DMS79 treated with DMSO at 0.1 percent for 48 hours (cell line): ENCODE data around the gene SRSF8.
"Not testable (repeated sequence)": the region's sequence is repeated elsewhere in the genome, so short reads cannot be mapped to it uniquely, and the experiment has no call there.

Experiments used
- DNase-seq: peaks from one replicate; lab custom pipeline; 2025; lab: John Stamatoyannopoulos, UW

The SRSF8 gene

GRCh38 chr11:95095858-95096587 is 29.3 kb downstream of the SRSF8 start:
- peak; percentile 61 for DNase-seq

GRCh38 chr11:95097209-95097608 is 30.5 kb downstream of the SRSF8 start:
- DNase-seq = no peak

- DNase-seq = no peak
Measured at GRCh38 chr11:95098826-95099225, 32.1 kb downstream of the SRSF8 start.

- no peak for DNase-seq
Measured at GRCh38 chr11:95100191-95100648, 33.5 kb downstream of the SRSF8 start.

GRCh38 chr11:95100856-95101507 is 34.3 kb downstream of the SRSF8 start:
- peak; percentile 28 for DNase-seq

- DNase-seq = no peak
Measured at GRCh38 chr11:95101935-95102334, 35.2 kb downstream of the SRSF8 start.

- DNase-seq = no peak
Measured at GRCh38 chr11:95102733-95103132, 36.0 kb downstream of the SRSF8 start.

- DNase-seq = no peak
Measured at GRCh38 chr11:95103701-95104100, 37.0 kb downstream of the SRSF8 start.

- DNase-seq = no peak
Measured at GRCh38 chr11:95104121-95104830, 37.6 kb downstream of the SRSF8 start.

- no peak for DNase-seq
Measured at GRCh38 chr11:95104856-95105255, 38.1 kb downstream of the SRSF8 start.

- no peak for DNase-seq
Measured at GRCh38 chr11:95108159-95108611, 41.5 kb downstream of the SRSF8 start.

GRCh38 chr11:95108671-95109551 is 42.2 kb downstream of the SRSF8 start:
- DNase-seq = no peak

GRCh38 chr11:95111471-95111870 is 44.8 kb downstream of the SRSF8 start:
- DNase-seq = not testable (repeated sequence)

- DNase-seq = no peak
Measured at GRCh38 chr11:95111923-95112540, 45.3 kb downstream of the SRSF8 start.

- no peak for DNase-seq
Measured at GRCh38 chr11:95115597-95115996, 48.9 kb downstream of the SRSF8 start.

- DNase-seq = no peak
Measured at GRCh38 chr11:95119361-95120060, 52.8 kb downstream of the SRSF8 start.
